ENCODE measurements around the gene RPN1.
A peak's percentile ranks its signal among the peaks of the same experiment; 100 is the strongest.
"Not testable (repeated sequence)": the region's sequence is repeated elsewhere in the genome, so short reads cannot be mapped to it uniquely, and the experiment has no call there.

Gene RPN1

DNA sequence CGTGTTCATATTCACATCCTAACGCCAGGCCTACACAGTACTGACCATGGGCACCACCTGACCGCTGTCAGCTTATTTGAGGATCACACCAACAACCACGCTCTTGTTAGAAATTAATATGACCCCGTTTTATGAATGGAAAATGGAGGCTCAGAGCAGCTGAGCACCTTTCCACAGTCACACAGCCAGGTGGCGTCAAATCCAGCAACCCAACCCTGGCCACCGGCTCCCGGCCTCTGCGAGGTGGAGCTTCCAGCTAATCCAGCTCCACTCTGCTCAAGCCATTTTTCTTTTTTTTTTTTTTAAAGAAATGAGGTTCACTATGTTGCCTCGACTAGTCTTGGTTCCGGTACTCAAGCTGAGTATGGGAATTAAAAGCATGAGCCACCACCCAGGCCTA, 41.3 kb downstream of the RPN1 start:
- no peak for DNase-seq (ENCODE audit: low spot score)

DNA sequence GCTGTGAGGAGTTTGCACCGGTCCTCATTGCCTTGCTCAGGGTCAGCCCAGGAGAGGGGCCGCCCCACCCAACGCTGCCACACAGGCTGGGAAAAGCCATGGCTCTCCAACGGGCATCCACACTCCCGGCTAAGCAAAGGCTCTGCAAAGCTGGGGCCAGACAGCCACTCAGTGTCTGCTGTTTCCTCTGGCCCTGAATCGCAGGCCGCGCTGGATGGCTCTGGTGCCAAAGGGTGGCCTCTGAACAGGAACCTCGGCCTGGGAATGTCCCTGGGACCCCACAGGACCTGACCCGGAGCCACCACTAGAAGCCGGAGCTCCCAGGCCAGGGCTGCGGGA, 42.9 kb downstream of the RPN1 start:
- DNase-seq (ENCODE audit: low spot score), result no peak

DNA sequence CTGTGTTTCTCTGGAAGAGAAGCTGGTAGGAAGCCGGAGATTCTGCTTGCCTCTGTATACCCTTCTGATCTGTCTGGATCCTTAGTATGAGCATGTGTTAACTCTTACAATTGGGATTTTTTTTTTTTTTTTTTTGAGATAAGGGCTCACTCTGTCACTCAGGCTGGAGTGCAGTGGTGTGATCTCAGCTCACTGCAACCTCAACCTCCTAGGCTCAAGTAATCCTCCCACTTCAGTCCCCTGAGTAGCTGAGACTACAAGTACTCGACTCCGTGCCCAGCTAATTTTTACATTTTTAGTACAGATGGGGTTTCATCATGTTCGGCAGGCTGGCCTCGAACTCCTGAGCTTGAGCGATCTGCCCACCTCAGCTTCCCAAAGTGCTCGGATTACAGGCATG, 44.5 kb downstream of the RPN1 start:
- no peak for DNase-seq (ENCODE audit: low spot score)

DNA sequence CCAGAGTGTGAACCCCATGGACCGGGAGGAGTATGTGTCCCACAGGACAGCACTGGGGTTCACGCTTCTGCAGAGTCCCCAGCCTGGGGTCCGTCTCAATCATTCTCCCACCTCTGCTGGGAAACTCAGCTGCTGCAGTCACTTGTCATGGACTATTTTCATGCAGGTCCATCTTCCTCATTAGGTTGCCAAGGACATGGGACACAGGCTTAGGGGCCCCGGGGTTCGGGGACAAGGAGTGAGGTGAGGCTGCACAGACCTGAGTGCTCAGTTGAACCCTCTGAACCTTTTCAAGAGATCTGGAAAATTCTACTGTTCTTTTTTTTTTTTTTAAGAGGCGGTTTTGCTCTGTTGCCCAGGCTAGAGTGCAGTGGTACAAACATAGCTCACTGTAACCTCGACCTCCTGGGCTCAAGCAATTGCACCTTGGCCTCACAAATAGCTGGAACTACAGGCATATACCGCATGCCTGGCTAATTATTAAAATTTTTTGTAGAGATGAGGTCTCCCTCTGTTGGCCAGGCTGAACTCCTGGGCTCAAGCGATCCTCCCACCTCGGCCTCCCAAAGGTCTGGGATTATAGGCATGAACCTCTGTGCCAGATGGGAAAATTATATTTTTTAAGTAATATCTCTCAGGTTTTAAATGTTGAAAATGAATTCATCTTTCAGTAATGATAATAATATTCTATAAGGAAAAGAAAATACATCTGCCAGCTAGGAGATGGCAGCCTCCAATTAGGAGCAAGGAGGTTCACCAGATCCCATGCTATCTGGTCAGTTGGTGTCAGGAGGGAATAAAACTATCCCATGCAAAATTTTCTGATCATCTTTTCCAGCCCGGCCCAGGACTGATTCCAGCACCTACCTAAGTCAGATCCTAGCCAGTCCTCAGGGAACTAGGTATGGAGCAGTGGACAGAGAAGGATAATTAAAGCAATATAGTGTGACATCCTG, 45.2 kb downstream of the RPN1 start:
- no peak for DNase-seq (ENCODE audit: low spot score)

DNA sequence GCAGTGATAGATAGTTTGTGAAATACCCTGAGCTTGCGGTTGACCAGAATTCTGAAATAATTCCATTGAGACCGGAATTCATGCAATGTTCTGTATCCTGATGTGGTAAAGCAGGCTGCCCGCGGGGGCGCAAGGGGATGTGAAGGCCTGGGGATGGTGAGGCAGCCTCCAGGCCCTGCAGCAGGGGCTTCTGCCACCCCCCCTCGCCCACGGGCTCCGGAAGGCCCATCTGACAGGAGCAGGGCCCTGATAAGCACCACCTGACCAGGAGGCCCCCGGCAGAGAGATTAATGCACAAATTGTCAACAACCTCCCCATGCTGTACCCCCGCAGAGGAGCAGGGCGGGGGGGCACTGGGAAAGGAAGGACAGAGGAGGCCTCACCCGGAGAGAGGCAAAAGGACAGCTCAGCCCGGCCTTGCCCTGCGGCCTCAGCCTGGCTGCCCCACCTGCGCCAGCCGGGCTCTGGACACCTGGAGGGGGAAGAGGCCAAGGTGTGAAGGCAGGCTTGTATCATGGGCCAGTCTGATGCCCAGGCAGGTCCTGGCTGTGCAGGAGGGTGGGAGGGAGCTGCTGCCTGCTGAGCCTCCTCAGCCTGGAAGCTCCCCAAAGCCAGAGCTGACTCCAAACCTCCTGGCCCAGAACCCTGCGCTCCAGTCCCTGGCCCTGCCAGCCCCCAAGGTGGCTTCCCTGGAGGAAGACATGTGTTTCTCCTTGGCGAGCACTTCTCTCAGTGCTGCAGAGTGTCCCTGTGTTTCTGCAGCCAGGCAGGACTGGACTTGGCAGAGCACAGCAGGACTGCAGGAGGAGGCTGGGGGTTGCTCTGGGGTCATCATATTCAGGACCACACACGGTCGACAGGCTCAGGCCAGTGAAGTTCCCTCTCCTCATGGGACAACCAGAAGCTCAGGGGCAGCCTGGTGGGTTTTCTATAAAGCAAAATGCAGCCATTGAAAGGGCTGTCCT, 46.5 kb downstream of the RPN1 start:
- DNase-seq (ENCODE audit: low spot score), result no peak

DNA sequence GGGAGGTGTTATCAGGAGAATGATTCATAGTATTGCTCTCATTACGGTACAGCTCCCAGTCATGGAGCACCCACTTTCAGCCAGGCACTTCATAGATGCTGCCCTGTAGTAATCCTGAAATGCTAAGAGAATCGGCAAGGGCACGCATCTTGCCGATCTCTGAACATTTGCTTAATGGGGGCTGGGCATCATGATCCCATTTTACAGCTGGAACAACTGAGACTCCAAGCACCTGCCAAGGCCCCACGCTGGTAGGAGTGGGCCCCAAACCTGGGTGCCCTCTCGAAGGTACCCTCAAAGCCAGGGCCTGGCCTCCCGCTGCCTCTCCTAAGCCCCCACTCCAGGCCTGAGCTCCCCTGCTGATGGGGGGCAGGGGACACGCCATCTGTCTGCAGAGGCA, 47.3 kb downstream of the RPN1 start:
- DNase-seq (ENCODE audit: low spot score), result no peak

DNA sequence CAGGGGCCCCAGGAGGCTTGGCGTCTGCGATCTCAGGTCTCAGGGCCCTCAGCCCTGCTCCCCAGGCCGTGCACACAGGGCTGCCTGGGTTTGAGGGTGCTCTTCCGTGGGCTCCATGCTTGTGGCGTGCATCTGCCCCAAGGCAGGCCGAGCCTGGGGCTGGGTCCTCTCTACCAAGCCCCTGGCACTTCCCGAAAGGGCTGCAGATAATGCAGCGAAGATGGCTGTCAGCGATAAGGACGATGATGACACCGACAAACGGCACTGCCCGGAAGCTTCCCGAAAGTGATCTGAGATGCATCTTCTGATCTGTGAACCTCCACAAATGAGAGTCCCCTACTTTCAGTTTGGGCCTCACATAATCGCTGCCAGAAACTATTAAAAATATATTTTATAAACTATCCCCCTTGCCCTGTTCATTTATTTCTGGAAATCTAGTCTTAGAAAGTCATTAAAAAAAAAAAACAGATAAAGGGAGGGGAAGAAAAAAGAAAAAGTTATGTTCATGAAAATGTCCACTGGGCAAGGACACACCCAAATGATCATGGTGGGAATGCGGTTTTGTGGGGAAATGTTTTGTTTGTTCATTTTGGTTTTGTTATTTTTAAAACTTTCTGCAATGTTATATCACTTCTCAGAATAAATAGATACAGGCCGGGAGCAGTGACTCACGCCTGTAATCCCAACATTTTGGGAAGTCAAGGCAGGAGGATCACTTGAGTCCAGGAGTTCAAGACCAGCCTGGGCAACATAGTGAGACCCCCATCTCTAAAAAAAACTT, 51.5 kb downstream of the RPN1 start:
- DNase-seq (ENCODE audit: low spot score), result no peak

DNA sequence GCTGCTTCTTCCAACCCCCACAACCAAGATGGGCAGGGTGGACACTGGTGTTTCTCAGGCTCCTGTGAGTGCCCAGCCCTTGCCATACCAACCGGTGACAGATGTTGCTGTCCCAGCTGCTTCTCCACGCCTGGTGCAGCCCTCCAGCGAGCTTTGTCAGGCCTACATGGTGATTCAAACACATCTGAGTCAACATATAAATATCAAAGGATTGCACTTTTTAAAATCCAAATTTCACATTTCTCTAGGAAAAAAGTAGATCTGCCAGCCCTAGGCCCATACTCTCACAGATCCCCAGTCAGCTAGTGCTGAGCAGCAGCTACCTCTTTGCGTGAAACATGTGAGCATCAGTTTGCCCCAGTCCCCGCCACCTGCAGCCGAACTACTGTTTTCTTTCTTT, 52.7 kb downstream of the RPN1 start:
- DNase-seq (ENCODE audit: low spot score), result no peak

DNA sequence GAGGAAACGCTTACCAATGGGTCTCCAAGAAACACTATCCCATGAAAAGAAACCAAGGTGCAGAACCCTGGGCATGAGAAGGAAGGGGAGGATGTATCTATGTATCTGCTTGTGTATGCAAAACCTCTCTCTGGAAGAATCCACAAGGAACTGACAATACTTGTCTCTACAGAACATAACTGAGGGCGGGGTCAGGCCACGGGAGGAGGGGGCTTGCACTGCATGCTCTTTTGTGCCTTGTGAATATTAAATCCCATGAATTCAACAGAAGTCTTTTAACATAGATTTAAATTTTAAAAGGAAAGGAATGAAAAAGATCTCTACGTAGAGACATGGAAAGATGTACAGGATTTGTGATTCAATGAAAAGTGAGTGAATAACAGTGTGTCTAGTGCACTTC, 57.8 kb downstream of the RPN1 start:
- DNase-seq (ENCODE audit: low spot score), result no peak

DNA sequence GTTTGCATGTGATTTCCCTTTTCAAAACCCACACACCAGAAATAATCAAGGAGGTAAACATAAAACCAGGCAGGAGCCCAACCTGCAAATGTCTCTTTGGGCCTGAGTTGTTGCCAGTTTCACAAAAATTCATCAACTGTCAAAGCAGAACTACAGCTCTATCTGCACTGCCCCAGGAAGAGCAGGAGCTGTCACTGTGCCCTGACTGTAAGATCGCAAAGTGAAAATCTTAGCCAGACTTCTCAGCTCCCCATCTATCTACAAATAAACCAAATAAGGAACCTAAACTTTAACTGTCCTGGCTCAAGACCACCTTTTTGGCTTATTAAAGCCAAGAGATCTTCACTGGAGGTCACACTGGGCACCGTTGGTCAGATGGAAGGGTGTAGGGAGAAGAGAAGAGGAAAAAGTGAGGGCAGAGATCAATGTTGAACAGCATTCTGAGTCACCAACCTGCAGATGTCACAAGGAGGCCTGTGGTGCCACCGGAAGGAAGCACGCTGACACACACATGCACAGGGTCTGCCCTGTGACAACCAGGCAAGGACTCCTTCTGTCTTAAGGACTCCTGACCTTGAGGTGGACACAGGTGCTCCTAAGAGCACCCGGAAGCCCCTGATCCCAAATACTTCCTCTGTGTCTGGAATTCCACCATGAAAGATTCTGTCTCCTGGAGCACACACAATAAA, 58.7 kb downstream of the RPN1 start:
- no peak for DNase-seq (ENCODE audit: low spot score)

DNA sequence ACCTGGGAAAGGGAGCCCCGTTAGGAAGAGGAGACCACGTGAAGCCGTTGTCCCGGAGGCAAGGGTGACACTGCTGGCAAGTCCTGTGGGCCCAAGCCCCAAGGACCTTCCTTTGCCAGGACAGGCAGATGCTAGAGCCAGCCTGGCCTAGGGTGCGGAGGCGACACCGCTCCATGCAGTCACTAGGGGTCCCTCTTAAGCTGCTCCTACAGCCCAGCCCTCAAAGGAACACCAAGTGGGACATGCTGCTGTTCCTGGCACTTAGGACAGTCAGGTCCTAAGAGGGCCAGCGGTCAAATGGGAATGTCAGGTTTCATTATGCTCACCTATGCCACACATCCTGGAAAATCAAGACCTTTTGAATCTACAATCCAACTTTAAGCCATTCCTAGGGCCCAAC, 59.7 kb downstream of the RPN1 start:
- DNase-seq (ENCODE audit: low spot score), result no peak

DNA sequence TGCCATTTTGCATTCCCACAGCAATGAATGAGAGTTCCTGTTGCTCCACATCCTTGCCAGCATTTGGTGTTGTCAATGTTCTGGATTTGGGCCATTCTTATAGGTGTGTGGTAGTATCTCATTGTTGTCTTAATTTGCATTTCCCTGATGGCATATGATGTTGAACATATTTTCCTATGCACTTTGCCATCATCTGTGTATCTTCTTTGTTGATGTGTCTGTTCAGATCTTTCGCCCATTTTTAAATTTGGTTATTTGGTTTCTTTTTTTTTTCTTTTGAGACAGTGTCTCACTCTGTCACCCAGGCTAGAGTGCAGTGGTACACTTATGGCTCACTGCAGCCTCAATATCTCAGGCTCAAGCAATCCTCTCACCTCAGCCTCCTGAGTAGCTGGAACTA, 60.6 kb downstream of the RPN1 start:
- not testable (repeated sequence) for DNase-seq (ENCODE audit: low spot score)

DNA sequence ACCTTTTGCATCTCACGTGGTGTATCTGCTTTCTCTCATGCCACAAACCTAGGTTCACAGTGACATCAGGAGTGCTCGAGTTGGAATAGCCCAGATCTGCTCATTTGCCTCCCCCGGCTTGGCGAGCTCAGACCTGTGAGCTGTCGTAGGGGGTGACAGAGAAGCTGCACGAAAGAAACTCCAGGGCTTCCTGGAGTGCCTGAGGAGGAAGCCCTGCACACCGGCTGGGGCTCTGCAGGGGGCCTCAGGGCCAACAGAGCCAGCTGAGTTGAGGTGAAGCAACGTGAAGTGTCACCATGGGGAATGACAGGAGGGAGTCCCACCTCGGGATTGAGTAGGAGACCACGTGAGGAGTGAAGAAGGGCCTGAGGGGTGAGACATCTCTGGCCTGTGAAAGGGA, 62.5 kb downstream of the RPN1 start:
- no peak for DNase-seq (ENCODE audit: low spot score)

DNA sequence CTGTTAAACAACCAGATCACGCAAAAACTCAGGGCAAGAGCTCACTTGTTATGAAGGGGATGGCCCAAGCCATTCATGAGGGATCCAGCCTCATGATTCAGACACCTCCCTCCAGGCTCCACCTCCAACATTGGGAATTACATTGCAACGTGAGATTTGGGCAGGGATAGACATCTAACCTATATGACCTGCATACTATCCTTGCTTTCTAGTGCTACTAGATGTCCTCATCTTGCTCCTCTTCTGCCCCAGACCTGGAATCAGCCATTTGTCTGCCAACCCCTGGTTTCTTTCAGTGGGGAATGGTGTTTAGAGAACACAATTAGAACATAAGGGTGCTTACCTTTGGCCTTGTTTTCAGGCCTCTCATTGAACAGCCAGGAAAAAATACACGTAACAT, 63.2 kb downstream of the RPN1 start:
- no peak for DNase-seq (ENCODE audit: low spot score)

DNA sequence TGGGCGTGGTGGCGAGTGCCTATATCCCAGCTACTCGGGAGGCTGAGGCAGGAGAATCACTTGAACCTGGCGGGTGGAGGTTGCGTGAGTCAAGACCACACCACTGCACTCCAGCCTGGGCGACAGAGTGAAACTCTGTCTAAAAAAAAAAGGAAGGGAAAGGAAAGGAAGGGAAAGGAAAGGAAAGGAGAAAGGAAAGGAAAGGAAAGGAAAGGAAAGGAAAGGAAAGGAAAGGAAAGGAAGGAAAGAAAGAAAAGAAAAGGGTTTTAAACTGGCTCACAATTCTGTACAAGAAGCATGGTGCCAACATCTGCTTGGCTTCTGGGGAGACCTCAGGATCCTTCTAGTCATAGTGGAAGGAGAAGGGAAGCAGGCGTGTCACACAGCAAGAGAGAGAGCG, 63.7 kb downstream of the RPN1 start:
- not testable (repeated sequence) for DNase-seq (ENCODE audit: low spot score)

DNA sequence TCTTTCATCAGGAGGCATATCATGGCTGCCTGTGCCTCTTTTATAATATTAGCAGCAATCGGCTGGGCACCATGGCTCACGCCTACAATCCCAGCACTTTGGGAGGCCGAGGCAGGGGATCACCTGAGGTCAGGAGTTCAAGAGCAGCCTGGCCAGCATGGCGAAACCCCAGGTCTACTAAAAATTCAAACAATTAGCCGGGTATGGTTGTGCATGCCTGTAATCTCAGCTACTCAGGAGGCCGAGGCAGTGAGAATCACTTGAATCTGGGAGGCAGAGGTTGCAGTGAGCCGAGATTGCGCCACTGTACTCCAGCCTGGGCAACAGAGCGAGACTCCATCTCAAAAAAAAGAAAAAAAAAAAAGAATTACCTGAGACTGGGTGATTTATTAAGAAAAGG, 64.2 kb downstream of the RPN1 start:
- not testable (repeated sequence) for DNase-seq (ENCODE audit: low spot score)

DNA sequence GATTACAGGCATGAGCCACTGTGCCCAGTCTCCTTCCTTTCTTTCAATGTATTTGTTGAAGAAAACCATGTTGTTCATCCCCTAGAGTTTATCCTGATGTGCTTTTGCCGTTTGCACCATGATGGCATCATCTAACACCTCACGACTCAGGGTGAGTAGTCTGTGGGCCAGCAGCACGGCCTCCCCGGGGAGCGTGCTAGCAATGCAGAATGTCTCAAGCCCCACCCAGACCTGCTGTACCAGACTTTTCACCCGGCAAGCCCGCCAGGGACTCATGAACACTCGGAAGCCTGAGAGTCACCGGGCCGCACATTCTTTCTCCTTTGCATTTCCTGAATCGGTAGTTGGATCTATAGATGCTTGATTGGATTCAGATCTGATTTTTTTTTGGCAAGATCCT, 64.6 kb downstream of the RPN1 start:
- DNase-seq (ENCODE audit: low spot score), result no peak

DNA sequence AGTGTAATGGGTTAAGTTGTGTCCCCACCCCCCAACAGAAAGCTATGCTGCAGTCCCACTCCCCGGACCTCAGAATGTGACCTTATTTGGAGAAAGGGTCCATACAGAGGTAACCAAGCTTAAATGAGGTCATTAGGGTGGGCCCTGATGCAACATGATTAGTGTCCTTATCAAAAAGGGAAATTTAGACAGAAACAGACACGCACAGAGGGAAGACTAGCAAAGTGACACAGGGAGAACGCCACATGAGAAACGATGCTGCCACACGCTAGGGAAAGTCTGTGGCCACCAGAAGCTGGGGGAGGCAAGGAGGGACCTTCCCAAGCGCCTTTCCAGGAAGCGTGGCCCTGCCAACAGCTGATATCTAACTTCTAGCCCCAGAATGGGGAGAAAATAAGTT, 65.4 kb downstream of the RPN1 start:
- DNase-seq (ENCODE audit: low spot score), result no peak

DNA sequence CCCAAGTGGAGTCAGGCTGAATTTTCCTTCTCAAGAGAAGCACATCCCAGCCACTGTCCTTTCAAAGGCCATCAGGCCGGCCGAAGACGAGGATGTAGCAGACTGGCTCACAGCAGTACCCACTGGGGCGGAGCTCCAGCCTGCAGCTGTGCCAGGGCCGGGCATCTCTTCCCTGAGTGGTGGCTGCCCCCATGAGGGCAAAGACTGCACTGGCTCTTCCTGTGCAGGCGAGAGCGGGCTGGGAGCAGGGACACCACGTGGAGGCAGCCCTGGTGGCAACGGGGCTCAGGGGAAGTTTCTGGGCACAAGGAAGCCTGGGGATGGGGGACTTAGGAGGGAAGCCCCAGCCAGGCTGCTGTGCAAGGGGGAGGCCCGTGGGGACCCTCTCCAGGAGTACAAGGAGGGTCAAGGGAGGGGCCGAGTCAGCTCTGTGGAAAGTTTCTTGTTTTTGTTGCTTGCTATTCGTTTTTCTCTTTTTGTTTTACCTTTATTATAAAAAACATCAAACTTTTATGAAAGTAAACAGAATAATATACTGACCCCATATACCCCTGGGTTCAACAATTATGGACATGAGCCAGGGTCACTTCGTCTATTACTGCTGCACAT, 66.1 kb downstream of the RPN1 start:
- DNase-seq (ENCODE audit: low spot score), result peak; percentile 81

DNA sequence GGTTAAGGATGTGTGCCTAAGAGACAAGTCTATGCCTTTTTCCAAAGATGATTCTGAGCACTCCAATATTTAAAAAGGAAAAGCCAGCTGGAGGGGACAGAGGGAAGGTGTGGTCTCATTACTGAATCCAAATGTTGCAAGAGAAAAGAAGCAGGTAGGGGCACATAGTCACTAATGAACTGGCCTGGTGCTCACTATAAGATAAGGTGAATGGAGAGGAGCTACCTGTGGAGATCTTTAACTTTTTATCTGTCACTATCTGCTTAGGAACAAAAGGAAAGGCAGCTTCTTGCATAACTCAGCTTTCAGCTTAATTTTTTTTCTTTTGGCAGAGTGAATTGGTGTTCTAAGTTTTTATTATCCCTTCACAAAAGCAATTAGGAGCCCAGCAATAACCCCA, 69.1 kb downstream of the RPN1 start:
- DNase-seq (ENCODE audit: low spot score), result no peak

DNA sequence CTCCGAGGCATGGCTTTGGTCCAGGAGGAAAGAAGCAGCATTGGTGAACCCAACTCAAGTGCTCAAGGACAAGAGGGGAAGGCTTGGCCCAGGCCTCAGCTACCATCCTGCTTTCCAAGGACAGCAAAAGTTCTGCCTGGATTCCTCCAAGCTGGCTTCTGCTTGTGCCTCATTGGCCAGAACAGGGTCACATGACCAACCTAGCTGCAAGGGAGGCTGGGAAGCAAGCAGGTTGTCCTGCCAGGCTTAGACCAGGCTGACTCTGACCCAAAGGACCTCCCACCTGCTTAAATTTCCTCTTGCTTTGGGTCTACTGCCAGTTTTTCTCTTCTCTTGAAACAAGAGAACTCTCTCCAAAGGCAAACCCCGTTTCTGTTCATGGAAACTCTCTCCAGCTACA, 70.7 kb downstream of the RPN1 start:
- DNase-seq (ENCODE audit: low spot score), result no peak
